Hematopoietic multipotent progenitor cell (in vitro differentiated cells): Measurements from ENCODE around the gene MTPN. TPM values are rescaled to one million over a fixed set of nuclear protein-coding genes. Genes with fewer than 3 reads are reported as not detected.

Experiments used
- DNase-seq, 3 donors: peaks; one replicate each; pipeline ENCODE4 v3.0.0-alpha.2; 2011 to 2015; ENCODE audit warnings: low read depth in 2 of 3, low spot score in 2 of 3
- total RNA-seq: library from RNA; depleted of rRNA; stranded (reverse); fragments of >200 nt; gene quantifications from one replicate; pipeline ENCODE4 v1.2.3, GENCODE V29; 2012

The MTPN gene, protein sequence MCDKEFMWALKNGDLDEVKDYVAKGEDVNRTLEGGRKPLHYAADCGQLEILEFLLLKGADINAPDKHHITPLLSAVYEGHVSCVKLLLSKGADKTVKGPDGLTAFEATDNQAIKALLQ
- 46.3 TPM for total RNA-seq

DNA sequence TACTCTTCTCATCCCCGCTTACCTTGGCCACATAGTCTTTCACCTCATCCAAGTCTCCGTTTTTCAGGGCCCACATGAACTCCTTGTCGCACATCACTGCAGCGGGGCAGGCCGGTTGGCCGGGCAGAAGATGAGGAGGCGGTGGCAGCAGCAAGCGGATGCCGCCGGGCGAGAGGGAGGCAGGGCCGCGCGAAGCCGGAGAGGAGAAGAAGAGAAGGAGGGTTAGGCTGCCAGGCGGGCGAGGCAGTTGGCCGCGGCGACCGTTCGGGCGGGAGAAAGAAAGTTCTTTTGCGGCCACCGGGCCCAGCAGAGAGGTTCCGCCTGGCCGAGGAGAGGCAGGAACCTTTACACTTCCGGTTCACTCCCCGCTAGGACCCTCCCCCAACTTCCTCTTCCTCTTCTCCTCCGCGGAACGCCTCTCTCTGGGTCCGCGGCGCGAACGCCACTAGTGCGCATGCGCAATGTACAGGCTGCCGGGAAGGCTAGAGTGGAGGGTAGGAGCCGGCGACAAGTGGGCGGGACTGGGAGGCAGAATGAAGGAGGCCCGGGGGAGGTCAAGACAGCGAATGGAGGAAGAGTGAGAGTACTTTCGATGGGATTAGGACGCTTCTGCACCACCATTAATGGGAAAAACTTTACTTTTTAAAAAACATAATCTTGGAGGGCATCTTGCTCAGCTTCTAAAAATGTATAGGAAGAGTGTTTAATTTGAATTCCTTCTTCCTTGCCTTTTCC, at the start of gene MTPN:
Gene MTPN (minus strand): TSS at position 353 of the 735 bp plus-strand sequence. CDS start 259 bp downstream, at position 94.
- DNase-seq: peak; percentile 94 to 98 (median 97)

DNA sequence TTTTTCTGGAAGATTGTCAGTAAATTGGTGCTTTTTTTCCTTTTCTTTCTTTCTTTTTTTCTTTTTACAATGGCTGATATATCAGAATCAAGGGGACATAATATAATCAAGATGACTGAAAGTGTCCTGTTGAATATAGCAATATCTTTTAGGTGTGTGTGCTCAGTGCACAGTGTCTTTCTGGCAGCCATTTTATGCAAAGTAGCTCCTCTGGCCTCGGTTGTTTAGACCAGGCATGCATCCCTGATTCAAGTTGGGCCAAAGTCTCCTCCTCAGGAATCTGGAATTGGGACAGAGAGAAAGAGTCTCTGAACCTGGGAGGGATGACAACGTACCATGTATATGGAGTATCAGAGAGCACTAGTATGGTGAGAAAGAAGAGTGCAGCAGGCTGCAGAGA, 49.0 kb upstream of the MTPN start:
- DNase-seq: no peak

DNA sequence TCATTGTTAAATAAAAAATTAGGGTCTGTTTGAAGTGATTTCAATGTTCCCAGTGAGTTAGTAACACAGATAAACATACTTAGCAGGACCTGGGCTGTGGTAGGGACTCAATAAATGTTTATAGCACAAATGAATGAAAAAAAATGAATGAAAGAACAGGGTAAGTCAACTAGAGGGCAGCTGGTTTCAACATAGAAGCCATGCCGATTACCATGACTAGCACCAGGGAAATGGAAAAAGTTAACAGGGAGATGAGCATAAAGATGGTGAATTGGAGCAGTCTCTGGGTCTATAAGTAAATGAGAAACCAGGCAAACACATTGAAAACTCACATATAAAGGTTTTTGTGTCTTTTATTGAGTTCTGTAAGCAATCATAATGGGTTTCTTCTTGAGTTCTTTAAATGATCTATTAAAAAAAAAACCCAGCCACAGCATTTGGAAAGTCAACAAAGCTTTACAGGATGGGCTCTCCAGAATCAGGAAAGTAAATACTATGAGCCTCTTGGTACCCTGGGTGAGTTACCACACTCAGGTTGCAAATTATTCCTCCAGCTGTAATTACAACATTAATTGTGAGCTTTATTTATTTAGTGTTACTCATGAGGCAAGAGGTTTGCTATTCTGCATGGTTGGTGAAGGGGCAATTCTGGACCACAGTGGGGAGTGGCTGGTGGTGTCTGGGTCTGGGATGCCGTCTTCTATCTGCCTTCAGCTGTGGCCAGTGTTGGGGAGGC, 46.1 kb upstream of the MTPN start:
- DNase-seq: no peak

DNA sequence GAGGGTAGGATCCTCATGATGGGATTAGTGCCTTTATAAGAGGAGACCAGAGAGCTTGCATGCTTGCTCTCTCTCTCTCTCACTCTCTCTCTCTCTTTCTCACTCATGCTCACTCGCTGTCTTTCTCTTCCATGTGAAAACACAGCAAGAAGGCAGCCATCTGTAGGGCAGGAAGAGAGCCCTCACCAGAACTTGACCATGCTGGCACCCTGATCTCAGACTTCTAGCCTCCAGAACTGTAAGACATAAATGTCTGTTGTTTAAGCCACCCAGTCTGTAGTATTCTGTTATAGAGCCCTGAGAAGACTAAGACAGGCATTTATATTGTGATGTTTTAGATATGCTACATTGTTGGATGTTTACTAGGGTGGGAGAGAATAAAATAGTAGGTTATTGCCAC, 43.4 kb upstream of the MTPN start:
- no peak for DNase-seq

DNA sequence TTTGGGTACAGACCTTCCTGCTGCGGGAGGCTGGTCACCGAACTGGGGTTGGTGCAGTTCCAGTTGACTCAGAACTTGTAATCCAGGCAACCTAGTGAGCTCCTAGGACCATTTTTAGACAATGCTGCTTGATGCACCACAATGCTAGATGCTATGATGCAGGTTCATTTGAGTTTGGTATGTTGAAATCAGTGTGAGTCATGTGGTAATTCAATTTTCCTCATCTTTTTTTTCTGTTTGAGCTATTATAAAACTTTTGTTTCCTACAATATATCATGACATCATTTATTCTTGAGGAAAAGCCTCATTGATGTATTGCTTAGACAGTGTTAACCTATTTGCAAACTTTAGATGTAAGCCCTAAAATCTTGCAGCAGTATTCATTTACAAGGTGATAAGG, 40.9 kb upstream of the MTPN start:
- no peak for DNase-seq

DNA sequence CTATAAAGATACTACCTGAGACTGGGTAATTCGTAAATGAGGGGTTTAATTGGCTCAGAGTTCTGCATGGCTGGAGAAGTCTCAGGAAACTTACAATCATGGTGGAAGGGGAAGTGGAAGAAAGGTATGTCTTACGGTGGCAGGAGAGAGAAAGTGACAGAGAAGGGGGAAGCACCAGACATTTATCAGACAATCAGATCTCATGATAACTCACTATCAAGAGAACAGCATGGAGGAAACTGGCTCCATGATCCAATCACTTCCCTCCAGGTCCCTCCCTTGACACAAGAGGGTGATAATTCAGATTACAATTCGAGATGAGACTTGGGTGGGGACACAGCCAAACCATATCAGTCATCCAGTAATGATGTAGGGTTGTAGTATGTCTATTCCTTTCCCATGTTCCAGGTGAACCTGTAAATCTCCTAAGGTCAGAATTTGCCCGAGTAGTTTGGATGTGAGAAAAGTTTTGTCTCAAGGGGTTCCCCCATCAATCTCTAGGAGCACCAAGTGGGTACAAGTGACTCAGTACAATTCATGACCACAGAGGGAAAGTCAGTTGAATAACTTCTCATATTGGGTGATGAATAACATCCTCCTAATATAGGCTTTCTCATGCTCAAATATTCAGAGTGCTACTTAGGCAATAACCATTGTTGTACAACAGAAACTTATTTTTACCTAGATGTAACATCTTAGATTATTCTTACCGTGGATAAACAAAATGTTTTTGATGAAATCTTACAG, 39.7 kb upstream of the MTPN start:
- DNase-seq: no peak

DNA sequence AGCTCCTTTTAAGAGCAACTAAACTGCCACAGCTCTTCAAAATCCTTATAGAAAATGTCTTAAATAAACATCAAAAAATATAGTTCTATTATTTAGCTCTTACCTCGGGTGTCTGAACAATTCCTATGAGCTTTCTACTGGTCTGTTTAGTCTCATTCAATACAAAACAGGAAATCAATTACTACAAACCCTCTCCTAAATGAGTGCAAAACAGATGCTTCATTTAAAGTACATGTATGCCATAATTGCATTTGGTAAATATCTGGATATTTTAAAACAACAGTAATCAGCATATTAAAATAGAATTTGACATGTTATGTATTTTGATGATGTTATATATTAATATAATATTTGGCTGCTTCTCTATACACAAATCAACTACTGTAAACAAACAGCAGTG, 38.5 kb upstream of the MTPN start:
- no peak for DNase-seq

DNA sequence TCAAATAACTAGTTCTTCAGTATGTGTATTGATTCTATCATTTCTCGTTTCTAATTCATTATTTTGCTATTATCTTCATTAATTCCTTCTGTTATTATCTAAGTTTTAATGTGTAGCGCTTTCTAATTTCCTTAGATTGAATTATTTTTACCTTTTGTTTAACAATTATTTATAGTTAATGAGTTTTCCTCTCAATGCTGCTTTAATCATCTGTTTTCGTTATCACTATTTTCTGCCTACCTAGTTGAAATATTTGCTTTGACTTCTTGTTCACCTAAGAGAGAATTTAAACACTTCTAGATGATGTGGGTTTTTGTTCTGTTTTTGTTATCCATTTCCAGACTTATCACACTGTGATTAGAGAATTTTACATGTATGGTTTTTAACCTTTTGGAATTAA, 37.5 kb upstream of the MTPN start:
- DNase-seq: no peak

DNA sequence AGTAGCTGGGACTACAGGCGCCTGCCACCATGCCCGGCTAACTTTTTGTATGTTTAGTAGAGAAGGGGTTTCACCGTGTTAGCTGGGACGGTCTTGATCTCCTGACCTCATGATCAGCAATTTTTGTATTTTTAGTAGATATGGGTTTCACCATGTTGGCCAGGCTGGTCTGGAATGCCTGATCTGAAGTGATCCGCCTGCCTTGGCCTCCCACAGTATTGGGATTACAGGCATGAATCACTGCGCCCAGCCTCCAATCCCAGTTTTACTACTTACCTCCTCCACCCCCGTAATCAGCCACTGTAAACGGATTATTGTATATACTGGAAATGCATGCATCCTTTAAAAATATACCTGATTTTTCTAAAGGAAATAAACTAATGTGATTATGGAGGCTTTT, 35.1 kb upstream of the MTPN start:
- no peak for DNase-seq

DNA sequence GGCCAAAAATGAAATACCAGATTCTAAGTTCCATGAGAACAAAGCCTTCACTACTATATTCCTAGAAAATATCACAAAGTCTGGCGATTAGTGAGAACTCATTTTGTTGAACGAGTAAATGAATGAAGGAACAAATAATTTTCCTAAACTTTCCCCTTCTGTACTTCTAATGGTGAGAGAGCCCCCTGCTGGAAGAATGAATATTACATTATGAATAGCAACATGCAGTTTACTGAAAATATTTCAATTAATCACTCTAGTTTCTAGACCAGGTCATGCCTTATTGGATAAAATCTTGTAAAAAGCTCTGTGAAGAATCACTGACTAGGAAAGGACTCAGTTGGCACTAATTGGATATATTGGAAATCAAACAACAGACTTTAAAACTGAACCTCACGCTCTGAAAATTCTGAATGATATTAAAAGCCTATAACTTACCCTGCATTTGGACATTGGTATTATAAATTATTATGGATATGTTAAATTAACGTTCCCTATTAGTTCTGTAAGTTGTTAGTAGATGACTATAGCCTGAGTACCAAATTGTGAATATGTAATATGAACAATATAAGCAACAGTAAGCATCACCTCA, 32.4 kb upstream of the MTPN start:
- DNase-seq: peak; percentile 16 to 75 (median 35)

DNA sequence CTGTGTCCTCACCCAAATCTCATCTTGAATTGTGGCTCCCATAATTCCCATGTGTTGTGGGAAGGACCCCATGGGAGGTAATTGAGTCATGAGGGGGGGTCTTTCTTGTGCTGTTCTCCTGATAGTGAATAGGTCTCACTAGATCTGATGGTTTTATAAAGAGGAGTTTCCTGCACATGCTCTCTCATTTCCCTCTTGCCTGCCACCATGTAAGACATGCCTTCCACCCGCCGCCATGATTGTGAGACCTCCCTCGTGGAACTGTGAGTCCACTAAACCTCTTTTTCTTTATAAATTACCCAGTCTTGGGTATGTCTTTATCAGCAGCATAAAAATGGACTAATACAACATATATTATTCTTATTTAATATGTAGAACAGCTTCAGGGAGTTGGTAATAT, 29.0 kb upstream of the MTPN start:
- DNase-seq: no peak

DNA sequence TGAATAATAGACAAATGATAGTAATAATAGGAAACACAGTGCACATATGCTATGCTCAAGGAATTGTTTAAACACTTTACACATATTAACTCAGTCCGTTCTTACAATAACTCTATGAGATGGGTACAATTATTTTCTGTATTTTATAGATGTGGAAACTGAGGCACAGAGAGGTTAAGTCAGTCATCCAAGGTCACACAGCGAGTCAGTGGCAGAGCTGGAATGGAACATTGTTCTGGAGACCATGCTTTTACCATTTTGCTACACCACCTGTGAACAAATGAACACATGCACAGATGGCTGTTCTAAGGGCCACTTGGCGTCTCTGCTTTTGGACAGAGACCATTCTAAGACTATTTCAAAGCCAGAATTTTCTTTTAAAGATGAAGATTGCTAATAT, 26.9 kb upstream of the MTPN start:
- DNase-seq: no peak

DNA sequence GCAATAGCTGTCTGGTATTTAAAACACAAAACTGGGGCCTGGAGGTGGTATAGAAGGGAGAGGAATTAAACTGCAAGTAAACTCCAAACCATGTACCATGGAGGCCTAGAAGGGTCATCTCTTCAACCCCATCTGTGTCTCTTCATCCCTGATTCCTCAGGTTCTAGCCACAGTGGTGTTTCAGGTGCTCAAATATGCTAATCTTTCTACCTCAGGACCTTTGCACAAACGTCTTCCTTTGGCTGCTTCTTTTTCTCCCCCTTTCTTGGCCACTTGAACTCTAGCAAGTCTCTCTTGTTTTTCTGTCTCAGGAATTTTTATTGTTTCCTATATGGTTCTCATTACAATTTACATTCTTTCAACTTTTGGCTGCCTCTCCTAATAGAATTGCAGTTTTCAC, 25.6 kb upstream of the MTPN start:
- no peak for DNase-seq

DNA sequence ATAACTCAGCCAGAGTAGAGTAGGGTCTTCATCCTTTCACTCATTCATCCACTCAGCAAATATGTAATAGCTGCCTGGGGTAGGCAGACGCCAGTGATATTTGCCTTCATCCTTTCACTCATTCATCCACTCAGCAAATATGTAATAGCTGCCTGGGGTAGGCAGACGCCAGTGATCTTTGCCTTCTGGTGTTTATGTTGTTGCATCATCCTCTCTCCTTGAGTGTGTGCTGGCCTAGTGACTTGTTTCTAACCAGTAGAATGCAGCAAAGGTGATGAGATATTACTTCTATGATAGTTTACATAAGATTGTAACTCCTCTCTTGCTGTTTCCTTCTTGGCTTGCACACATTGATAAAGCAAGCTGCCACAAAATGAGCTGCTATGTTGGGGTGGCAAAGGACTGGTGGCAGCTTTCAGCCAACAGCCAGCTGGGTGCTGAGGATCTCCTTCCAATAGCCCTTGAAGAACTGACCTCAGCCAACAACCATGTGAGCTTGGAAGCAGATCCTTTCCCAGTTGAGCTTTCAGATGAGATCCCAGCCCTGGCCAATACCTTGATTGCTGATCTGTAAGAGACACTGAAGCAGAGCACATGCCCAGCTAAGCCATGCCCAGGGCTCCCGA, 23.2 kb upstream of the MTPN start:
- DNase-seq: no peak

DNA sequence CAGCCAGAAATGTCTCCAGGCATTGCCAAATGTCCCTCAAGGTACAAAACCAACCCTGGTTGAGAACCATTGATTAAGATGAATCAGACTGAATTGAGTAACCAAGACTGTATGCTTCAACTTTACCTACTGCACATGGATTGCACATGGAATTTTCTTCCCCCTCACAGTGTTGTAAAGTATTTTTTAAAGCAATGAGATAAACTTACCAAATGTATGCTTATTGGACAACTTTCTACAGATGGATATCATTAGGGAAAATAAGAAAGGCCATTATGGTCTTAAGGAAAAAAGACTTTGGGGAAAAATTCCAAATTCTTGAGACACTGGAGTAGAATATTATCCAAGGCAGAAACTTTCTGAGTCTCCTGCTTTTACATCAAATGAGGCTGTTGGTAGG, 20.9 kb upstream of the MTPN start:
- DNase-seq: no peak

DNA sequence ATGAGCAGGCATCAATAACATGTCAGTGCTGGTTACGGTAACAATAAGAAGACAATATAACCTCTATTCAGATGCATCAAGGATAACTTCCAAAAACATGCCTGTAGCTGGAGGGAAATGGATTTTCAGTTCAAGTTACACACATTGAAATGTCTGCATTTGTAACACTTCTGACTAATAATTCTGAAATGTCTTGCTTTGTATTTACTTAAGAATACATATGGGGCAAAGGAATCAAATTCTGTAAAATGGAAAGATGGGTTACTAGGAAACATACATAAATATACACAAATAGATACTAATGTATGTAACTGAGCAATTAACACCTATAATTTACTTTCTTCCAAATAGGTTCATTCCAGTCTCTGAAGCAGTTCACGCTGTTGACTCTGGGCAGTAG, 18.6 kb upstream of the MTPN start:
- DNase-seq: no peak

DNA sequence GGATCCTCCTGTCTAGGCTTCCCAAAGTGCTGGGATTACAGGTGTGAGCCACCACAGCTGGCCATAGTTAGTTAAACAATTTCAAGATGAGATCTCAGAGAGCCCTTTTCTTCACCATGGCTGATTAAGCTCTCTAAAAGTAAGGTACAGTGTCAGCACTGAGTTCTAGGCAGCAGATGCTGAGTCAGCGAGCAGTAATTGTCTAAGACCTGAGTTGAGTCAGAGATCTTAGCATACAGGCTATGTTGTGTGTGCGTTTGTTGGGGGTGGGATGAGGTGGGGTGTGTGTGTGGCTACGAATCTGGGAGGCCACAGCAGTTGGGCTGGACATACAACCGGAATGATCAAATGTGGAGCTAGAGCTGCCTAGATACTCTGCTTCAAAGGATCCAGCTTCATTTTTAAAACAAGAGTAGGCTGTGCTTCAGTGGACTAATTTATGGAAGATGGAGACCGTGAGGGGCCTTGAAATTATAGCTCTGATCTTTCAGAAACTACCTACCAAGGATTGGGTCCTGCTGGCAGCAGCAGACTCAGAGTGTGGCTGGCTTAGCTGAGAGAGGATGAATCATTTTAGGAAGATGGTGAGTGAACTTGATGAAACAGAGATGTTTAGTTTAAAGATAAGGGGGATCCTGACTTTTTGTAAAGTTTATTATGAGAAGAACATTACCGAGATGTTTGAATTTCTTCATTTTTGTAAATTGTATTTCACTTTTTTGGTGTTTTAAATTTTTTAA, 17.5 kb upstream of the MTPN start:
- DNase-seq: no peak

DNA sequence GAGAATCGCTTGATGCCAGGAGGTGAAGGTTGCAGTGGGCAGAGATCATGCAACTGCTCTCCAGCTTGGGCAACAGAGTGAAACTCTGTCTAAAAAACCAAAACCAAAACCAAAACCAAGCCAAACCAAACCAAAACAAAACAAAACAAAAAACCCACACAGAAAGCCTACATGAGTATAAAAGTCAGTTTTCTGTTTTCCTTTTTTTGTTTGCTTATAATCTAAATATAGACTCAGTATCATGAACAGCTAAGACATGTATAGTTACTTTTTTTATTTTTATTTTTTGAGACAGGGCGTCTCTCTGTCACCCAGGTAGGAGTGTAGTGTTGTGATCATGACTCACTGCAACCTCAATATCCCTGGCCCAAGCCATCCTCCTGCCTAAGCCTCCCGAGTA, 16.8 kb upstream of the MTPN start:
- DNase-seq: peak in 1 of 3 donors; percentile 41

DNA sequence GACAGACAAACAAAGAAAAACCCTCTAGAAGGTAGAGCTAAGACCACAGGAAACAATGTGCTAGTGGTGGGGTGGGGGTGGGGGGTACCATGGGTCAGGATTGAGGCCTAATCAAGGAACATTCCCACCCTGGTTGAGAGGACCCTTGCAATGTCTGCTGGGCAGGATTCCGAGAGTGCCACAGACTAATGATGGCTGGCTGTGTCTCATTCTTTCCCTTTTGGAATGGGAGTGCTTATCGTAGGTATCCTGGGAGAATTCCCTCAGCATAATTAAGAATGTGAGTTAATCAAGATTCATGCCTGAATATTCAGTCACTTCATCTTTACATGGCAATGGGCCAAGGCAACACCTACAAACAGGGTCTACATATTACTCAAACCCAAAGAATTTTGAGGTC, 14.7 kb upstream of the MTPN start:
- no peak for DNase-seq

DNA sequence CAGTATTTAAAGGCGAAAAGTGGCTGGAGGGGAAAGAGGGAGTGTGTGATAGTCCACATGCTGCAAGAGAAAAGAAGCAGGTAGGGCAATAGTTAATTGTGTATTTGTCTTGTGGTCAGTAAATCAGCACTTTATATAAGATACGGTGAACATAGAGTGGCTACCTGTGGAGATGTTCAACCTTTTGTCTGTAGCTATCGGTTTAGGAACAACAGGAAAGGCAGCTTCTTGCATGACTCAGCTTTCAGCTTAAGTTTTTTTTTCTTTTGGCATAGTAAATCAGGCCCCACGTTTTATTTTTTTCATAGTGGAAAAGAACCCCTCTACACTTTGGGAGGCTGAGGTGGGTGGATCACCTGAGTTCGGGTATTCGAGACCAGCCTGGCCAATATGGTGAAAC, 14.2 kb upstream of the MTPN start:
- no peak for DNase-seq
